ENCODE data around the gene ASXL1. TPM values are rescaled to one million over a fixed set of nuclear protein-coding genes. Genes with fewer than 3 reads are reported as not detected.
"Not testable (repeated sequence)": the region's sequence is repeated elsewhere in the genome, so short reads cannot be mapped to it uniquely, and the experiment has no call there.

Gene ASXL1
- total and polyA plus RNA-seq, 10 of the 15 experiments (the other 5 are each of a cell fraction or from before 2014, with no cell fraction given): 11.0 to 87.6 (median 56.8) TPM

DNA sequence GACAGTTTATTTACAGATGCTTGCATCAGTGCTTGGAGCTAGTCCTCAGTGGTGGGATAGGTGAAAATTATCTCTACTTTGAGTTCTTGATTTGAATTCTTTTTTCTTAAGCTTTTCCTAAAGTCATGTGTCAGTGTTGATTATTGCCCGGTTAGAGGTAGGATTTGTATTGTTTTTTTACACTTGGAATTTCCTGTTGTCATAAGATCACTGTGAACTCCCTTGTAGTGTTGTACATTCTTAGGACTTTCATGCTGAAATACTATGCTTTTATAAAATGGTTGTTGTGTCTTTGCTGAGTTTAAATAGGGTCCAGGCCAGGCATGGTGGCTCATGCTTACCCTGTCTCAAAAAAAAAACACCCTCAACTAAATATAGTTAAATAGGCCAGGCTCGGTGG, 20.3 kb downstream of the ASXL1 start (continued):
- TF ChIP-seq ZNF592 (IDR thresholded peaks at IDR 0.05) (no peak), ZZZ3 (IDR thresholded peaks at IDR 0.05; ENCODE audit: control insufficient read depth, insufficient read length, low read depth) (no peak), SIX5 (IDR thresholded peaks at IDR 0.05; ENCODE audit: low read depth, low read length, severe bottlenecking) (no peak), WRNIP1 (IDR thresholded peaks at IDR 0.05; ENCODE audit: borderline replicate concordance, low read depth, low read length) (no peak), POLR2A (IDR thresholded peaks at IDR 0.05; ENCODE audit: low read depth, low read length) (no peak), PAX8 (IDR thresholded peaks at IDR 0.05) (no peak)

DNA sequence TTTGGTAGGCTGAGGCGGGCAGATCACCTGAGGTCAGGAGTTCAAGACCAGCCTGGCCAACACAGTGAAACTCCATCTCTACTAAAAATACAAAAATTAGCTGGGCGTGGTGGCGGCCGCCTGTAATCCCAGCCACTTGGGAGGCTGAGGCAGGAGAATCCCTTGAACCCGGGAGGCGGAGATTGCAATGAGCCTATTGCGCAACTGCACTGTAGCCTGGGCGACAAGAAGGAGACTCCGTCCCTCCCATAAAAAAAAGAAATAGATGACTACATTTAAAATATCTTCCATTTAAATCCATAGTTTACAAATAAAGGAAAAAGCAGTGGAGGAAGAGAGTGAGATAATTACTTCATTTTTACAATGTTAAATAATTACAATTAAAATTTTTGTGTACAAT, 21.9 kb downstream of the ASXL1 start:
- H3K9ac ChIP-seq (ENCODE audit: control insufficient read depth, insufficient read depth, low read length); DNase-seq (ENCODE audit: low read depth, low spot score); H4K20me1 ChIP-seq (ENCODE audit: control insufficient read depth, insufficient read depth); ATAC-seq; H3K4me2 ChIP-seq (ENCODE audit: control insufficient read depth, insufficient read depth); H3K79me2 ChIP-seq (ENCODE audit: control insufficient read depth, insufficient read depth, low read length); H3K4me1 ChIP-seq (ENCODE audit: control insufficient read depth, insufficient read depth, low read length); H2AFZ ChIP-seq (ENCODE audit: control insufficient read depth, low read depth, low read length); H3K9me3 ChIP-seq (replicated peaks; ENCODE audit: control insufficient read depth, insufficient read depth, low read length); BruUV-seq (replicated peaks); H3K27ac ChIP-seq (ENCODE audit: control insufficient read depth, insufficient read depth); intact Hi-C loops (cut with micrococcal nuclease; ENCODE audit: unreplicated experiment); H3K27me3 ChIP-seq (replicated peaks in 1 of 2; ENCODE audit: control insufficient read depth in 2 of 2, insufficient read depth in 2 of 2, low read length in 1 of 2); FAIRE-seq; in situ Hi-C loops (cut with MboI); H3K4me3 ChIP-seq; RAD21 ChIA-PET (ENCODE audit: unreplicated experiment): not testable (repeated sequence)
- CTCF ChIA-PET: interaction anchor here (0.8 kb wide), 1 partner anchor 37 kb away, joined by 3 read pairs; no protein-coding TSS in a partner anchor
- POLR2A ChIA-PET: interaction anchor here (0.7 kb wide), 1 partner anchor 20 kb away, joined by 3 read pairs; no protein-coding TSS in a partner anchor
- H3K36me3 ChIP-seq (ENCODE audit: control insufficient read depth in 2 of 2, insufficient read depth in 2 of 2, low read length in 1 of 2): peaks cover 0 to 16% of the 10 kb centered on the region in 2 experiments; a peak in 2 of 4 replicates
- WGBS (ENCODE audit: insufficient coverage, insufficient replicate concordance, low lambda C conversion rate, missing lambda C conversion rate): 94% methylated on average over 9 of the region's 9 CpGs
- SMC1A ChIA-PET (ENCODE audit: uncharacterized antibody, unreplicated experiment): interaction anchor here (1.9 kb wide), 1 partner anchor 9 kb away, joined by 6 read pairs; no protein-coding TSS in a partner anchor
